GM12865 (cell line): Measurements from ENCODE around the gene ZNF134.

Experiments used
- DNase-seq: peaks from one replicate; pipeline ENCODE4 v3.0.0; 2010; ENCODE audit warnings: low read depth
- H3K4me3 ChIP-seq: 2 replicates; pipeline ENCODE4 v1.5.1; 2011; ENCODE audit warnings: mild to moderate bottlenecking, low read depth, low read length, control low read depth
- TF ChIP-seq, protein P1 (sequence below): IDR thresholded peaks from 2 replicates; pipeline ENCODE4 v1.5.1; 2011; ENCODE audit warnings: low read length, control low read depth, low read depth, inconsistent platforms; ENCODE audit not compliant: insufficient read depth; ENCODE audit errors: missing control alignments

The ZNF134 gene

DNA sequence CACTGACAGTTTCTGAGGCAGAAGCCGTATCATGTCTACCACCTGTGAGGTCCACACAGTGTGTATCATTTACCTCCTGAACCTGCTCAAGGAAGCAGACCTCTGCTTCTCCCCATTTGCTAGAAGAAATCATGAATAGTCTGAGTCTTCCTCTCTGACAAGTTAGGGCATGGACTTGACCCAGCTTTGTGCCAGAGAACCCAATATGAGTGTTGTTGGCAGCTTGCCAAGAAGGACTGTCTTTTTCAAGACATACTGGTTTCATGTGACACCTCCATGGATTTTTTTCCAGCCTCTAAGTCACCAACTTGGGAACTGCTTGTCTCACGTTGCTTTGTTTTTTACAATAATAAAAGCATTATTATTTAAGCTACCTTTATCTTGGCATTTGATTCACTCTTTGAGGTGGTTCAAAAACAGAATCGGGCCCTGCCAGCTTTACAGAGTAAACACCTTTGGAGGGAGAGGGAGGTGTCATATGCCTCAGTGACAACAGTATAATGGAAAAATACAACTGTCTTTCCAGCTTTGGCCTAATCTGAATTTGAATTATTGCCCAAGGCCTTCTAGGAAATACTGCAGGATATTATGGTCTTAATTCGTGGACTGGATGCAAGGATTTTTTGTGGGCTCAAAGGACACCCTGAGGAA lies 28.5 kb downstream of the ZNF134 start:
- H3K4me3 ChIP-seq, result no peak overlapping the region
- no peak for DNase-seq
- TF ChIP-seq, protein P1, sequence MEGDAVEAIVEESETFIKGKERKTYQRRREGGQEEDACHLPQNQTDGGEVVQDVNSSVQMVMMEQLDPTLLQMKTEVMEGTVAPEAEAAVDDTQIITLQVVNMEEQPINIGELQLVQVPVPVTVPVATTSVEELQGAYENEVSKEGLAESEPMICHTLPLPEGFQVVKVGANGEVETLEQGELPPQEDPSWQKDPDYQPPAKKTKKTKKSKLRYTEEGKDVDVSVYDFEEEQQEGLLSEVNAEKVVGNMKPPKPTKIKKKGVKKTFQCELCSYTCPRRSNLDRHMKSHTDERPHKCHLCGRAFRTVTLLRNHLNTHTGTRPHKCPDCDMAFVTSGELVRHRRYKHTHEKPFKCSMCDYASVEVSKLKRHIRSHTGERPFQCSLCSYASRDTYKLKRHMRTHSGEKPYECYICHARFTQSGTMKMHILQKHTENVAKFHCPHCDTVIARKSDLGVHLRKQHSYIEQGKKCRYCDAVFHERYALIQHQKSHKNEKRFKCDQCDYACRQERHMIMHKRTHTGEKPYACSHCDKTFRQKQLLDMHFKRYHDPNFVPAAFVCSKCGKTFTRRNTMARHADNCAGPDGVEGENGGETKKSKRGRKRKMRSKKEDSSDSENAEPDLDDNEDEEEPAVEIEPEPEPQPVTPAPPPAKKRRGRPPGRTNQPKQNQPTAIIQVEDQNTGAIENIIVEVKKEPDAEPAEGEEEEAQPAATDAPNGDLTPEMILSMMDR, result no peak

DNA sequence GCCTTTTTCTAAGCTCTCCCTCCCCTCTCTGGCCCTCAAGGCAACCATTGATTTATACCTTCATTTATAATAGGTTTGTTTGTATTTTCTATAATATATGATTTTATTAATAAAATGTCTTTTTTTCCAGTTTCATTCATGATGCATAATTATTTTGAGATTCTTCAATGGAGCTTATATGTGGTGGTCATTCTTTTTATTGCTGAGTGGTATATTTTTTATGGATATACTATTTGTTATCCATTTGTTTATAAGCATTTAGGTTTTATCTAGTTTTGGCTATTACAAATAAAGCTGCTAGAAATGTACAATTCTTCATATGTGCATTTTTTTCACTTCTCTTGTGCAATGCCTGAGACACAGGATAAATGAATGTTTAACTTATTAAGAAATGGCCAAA lies 29.7 kb downstream of the ZNF134 start:
- H3K4me3 ChIP-seq, result no peak overlapping the region
- no peak for DNase-seq
- TF ChIP-seq, protein P1, result no peak

DNA sequence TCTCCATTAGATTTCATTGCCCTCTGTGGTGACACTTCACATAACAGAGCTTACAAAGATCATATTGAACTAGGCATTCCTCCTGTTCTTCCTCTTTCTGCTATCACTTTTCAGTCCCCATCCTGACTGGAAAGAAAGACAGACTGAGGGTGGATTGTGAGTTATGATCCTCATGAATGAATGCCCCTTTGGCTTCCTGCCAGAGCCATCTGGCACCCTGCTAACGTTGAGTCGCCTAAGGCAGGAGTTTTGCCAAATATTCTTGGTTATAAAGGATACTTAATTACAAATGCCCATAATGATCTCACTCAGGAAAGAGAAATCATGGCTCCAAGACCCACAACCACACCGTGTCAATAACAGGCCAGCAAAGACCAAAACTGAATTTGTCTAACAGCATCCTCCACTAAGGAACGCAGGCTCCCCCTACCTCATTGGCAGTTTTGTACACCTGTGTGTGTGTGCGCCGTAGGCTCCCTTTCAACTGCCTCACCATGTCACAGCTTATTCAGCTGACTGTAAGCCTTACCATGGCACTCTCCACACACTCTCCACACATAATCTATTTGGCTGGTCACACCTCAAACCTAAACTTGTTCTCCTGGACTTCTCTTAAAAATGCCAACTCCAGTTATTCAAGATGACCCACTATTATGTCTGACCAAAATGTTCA lies 34.4 kb downstream of the ZNF134 start:
- DNase-seq, result no peak
- TF ChIP-seq, protein P1, result no peak

DNA sequence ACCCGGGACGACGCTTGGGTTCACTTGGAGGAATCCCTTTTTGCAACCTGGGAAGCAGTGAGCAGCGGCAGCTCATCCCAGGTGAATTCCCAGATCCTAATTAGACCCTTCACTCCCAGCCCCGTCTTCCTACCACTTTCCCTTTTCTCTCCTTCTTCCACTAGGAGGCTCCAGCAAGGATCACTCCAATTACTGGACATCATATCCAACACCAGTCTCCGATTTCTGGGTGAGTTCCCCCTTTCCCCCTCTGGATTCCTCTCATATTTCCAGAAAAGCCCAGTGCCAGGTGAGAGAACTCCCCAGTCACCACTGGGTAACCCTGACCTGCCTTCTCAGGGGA lies 37.6 kb downstream of the ZNF134 start:
- DNase-seq, result no peak
- TF ChIP-seq, protein P1, result no peak
- H3K4me3 ChIP-seq, result no peak overlapping the region

More for the DNA sequence above, 34.4 kb downstream of the ZNF134 start:
- H3K4me3 ChIP-seq, result no peak overlapping the region

GRCh38 chr19:57653689-57654088 lies 39.6 kb downstream of the ZNF134 start:
- DNase-seq, result no peak
- TF ChIP-seq, protein P1, result no peak
- H3K4me3 ChIP-seq, result no peak overlapping the region

- no peak overlapping the region for H3K4me3 ChIP-seq
- no peak for DNase-seq
- TF ChIP-seq, protein P1, result no peak
Observed at GRCh38 chr19:57655443-57655842, 41.4 kb downstream of the ZNF134 start.

- no peak for DNase-seq
- TF ChIP-seq, protein P1, result no peak
- H3K4me3 ChIP-seq, result no peak overlapping the region
Observed at GRCh38 chr19:57656346-57656745, 42.3 kb downstream of the ZNF134 start.
